NCI-H460 (cell line): ENCODE data around the gene RTP2. TPM values are rescaled to one million over a fixed set of nuclear protein-coding genes. Genes with fewer than 3 reads are reported as not detected.

ENCODE experiments used
- DNase-seq: peaks from one replicate; pipeline ENCODE4 v3.0.0-alpha.2; 2016; ENCODE audit warnings: low read depth; ENCODE audit errors: extremely low read depth
- total RNA-seq: library from RNA; depleted of rRNA; stranded (reverse); fragments of >200 nt; shearing (Covaris generic); gene quantifications from 2 replicates; pipeline ENCODE4 v1.2.3, GENCODE V29; 2014; rRNA removed

Gene RTP2
- total RNA-seq, 1 experiment from 2014 or later = not detected

DNA sequence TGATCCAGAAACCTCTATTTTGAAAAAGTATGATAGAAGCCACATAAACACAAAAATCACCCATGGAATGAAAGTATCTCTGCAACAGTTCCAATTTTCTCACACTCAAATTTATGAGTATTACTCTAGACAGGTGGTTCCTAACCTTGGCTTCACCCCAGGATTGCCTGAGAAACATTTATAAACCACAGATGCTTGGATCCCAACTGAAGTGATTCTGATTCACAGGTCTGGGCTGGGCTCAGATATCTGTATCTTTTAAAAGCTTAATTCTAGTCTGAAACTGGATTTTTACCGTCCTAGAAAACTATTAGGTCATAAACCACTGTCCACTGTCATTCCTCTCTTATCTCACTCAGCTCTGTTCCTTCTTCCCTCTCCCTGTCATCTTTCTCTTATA, 24.8 kb downstream of the RTP2 start:
- DNase-seq = no peak

DNA sequence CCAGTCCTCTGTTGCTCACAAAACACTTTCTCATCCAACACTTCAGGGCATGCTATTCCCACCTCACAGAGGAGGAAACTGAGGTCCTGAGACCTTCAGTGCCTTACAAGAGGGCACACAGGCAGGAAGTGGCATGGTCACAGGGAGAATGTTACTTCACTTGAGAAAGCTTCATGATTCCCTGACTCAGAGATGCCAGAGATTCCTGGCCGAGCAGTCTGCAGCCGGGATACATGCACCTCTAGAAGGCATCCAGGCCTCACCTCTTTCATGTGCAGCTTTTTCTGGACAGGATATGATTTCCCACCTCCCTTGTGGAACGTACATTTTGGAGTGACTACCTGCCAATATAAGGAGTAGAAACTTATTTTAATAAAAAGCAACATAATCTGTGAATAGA, 29.3 kb downstream of the RTP2 start:
- no peak for DNase-seq

- DNase-seq = peak; percentile 21
Measured at GRCh38 chr3:187669675-187670504, 32.5 kb downstream of the RTP2 start, which contains the start of gene SST. Gene SST, minus strand, starts transcription at chr3:187670394. Its CDS starts 103 bp downstream, at chr3:187670291.

DNA sequence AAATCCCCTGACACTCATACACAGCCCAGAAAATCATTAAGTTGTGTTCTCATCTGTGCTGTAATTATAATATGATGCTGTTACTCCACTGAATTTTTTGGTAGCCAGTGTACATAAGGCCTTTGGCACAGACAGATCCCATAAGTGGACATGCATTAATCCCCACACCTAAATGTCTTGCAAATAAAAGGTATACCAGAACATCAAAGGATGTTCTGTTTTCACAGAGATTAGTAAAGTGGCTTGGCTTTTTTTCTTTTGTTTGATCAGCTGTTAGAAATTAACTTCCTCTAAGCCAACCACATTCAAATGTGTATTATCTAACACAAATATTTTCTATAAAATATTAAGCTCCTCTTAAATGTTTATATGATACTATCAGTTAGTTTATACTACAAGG, 34.8 kb downstream of the RTP2 start:
- DNase-seq = no peak

DNA sequence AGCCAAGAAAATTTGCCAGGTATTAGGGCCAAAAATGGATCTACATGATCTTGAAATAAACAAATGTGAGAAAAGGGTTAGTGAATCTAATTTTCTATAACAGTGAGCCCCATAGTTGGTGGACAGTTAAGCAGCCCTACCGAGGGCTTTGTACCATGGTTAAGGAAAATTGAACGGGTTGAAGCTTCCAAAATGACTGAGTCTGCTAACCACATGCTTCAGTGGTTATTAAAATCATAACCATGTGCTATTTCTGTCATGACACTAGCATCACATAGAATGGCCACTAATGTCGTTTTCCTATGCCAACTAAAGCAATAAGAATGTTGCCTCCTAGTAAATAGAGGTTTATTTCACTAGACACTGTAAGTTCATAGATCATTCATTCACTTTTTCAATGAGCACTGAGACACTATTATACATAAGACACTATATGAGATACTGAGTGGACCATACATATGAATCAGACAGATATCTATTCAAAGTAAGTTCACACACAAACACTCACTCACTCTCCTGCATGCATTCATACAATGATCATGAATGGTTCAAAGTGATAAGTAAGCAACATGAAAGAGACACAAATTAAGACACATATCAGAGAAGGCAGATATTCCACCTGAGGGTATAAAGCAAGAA, 36.5 kb downstream of the RTP2 start:
- no peak for DNase-seq

DNA sequence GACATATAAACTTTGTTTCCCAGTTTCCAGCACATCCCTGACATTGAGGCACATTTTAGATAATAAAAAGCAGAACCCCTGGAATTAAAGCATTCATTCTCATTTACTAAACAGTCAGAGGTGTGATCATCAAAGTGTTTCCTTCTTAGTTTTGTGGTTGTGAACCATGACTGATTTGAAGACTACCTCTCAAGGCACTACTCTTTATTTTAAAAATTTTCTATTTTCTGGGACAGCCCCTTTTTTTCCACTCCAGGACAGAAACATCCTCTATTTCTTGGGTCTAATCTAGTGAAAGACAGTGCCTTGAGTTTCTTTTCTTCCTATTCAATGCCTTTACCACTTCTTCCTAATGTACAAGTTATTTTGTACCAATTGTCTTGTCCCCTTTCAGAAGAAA, 37.3 kb downstream of the RTP2 start:
- DNase-seq = no peak

DNA sequence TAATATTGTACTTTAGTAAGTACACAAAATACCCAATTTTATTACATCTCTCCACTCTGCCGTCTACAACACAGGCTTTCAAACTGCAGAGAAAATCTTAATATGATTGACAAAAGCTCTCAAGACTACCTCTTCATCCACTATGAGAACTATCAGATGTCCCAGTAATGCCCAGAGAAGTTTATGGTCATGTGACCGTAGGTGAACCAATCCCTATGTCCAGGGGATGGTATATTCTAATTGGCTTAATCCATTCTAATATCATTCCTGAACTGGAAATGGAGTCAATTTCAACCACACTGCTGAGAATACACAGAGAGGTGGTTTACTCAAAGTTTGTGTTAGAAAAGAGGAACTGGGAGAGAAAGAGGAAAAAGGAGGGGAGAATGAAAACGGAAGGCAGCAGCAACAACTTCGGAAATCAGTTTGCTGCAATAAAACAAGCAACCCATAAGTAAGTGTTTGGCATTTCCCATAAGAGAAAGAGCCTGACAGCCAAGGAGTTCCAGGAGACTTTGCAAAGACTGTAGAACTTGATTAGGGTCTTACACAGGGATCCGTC, 39.4 kb downstream of the RTP2 start:
- no peak for DNase-seq

GRCh38 chr3:187661267-187661666, 41.1 kb downstream of the RTP2 start:
- DNase-seq = no peak

DNA sequence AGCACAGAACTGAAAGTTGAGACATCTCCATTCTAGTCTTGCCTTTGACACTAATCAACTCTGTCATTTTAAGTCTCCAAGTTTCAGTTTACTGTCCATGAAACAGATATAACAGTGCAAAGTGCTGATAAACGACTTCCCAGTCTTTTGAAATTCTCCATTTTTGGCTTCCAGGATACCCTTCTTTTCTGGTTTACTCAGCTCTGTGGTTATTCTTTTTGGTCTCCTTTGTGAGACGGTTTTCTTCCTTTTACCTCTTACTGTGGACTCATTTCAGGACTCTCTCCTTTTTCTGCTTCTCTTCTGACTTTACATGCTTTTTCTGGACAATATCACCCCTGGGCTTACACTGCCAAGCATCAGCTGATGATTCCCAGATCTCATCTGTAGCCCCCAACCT, 51.1 kb downstream of the RTP2 start:
- DNase-seq = no peak

Other genes starting within 250 kb of the RTP2 start
- gene SST, start 32.2 kb downstream of the RTP2 start, total RNA-seq = not detected in 2 replicates
- 11.0 and 13.7 TPM in 2 replicates for gene BCL6, start 42.9 kb upstream of the RTP2 start, total RNA-seq